Measurements from ENCODE around the gene BCL2. TPM values are rescaled to one million over a fixed set of nuclear protein-coding genes. Genes with fewer than 3 reads are reported as not detected.

The BCL2 gene
- total RNA-seq, 1 experiment from 2014 or later: 1.3 TPM

GRCh38 chr18:63192126-63192884 lies 127.3 kb downstream of the BCL2 start:
- Histone ChIP-seq H4K20me1 (ENCODE audit: control insufficient read depth, insufficient read depth, insufficient read length) (no peaks in the 10 kb centered on the region), H3K4ac (ENCODE audit: low read depth, low read length) (no peak overlapping the region), H3K23me2 (ENCODE audit: insufficient read length, low read depth, low read length, poor library complexity, severe bottlenecking) (no peaks in the 10 kb centered on the region), H2AFZ (ENCODE audit: low read length) (no peak overlapping the region), H2BK120ac (ENCODE audit: low read depth, low read length, poor library complexity, severe bottlenecking) (no peak overlapping the region), H3K14ac (ENCODE audit: insufficient read depth, low read length) (no peak overlapping the region), H3K9ac (ENCODE audit: extremely low read depth, insufficient read length, low read length) (no peak overlapping the region), H3K4me1 (ENCODE audit: insufficient read depth, low read length) (no peaks in the 10 kb centered on the region), H2BK12ac (ENCODE audit: insufficient read length, low read depth, low read length) (no peak overlapping the region), H3K9me3 (ENCODE audit: control insufficient read depth, low read depth, low read length) (no peaks in the 10 kb centered on the region), H3K27ac (ENCODE audit: insufficient read length, low read depth, low read length) (no peak overlapping the region), H3T11ph (ENCODE audit: low read length) (no peak overlapping the region), H2BK20ac (ENCODE audit: low read depth, low read length, poor library complexity, severe bottlenecking) (no peak overlapping the region), H2BK5ac (ENCODE audit: insufficient read length, low read length) (no peak overlapping the region), H3K18ac (ENCODE audit: insufficient read length, low read depth, low read length) (no peak overlapping the region), H4K5ac (ENCODE audit: insufficient read length, low read depth, low read length) (no peak overlapping the region), H2BK15ac (ENCODE audit: low read depth, low read length) (no peak overlapping the region), H4K91ac (ENCODE audit: insufficient read length, low read depth, low read length) (no peak overlapping the region), H3K23ac (ENCODE audit: insufficient read length, low read depth, low read length) (no peak overlapping the region), H3K27me3 (ENCODE audit: insufficient read depth, low read length) (no peaks in the 10 kb centered on the region), H3K79me2 (ENCODE audit: insufficient read depth, low read length) (no peaks in the 10 kb centered on the region), H2AK5ac (ENCODE audit: insufficient read length, low read length) (no peak overlapping the region), H3K56ac (ENCODE audit: insufficient read length, low read depth, low read length) (no peak overlapping the region), H3K4me2 (ENCODE audit: insufficient read depth, insufficient read length, low read length) (no peak overlapping the region), H3K79me1 (ENCODE audit: insufficient read depth, low read depth, low read length, poor library complexity, severe bottlenecking) (no peaks in the 10 kb centered on the region), H4K8ac (replicated peaks; ENCODE audit: insufficient read length, low read depth, low read length) (no peak overlapping the region)
- TF ChIP-seq CTCF (conservative IDR thresholded peaks at IDR 0.05): no peak
- H3K9me3 Mint-ChIP-seq: no peaks in the 10 kb centered on the region; a peak in 2 of 5 replicates
- H3K36me3 Mint-ChIP-seq (ENCODE audit: insufficient read depth in 1 of 3, low read depth in 3 of 3): no peaks in the 10 kb centered on the region
- H3K4me1 Mint-ChIP-seq: no peaks in the 10 kb centered on the region
- WGBS (ENCODE audit: extremely low coverage, insufficient read length, low lambda C conversion rate): no CpG with 5 or more reads among the region's 6 CpGs
- no peak overlapping the region; a peak in 1 of 7 replicates for H3K27ac Mint-ChIP-seq
- H3K4me3 Mint-ChIP-seq: no peak overlapping the region
- DNase-seq: no peak
- no peaks in the 10 kb centered on the region for H3K27me3 Mint-ChIP-seq (ENCODE audit: low read depth)

Data from H9 (cell line).